GM06990 (cell line): ENCODE measurements around the gene CDK17.

Experiments used
- DNase-seq: peaks from one replicate; pipeline ENCODE4 v3.0.0-alpha.2; 2011; ENCODE audit not compliant: insufficient read length; ENCODE audit errors: extremely low read depth
- H3K27me3 ChIP-seq: replicated peaks from 2 replicates; pipeline ENCODE4 v1.6.0; 2011; ENCODE audit warnings: low read length; ENCODE audit not compliant: control insufficient read depth, insufficient read depth
- H3K36me3 ChIP-seq: 2 replicates; pipeline ENCODE4 v1.5.1; 2011; ENCODE audit warnings: low read length; ENCODE audit not compliant: control insufficient read depth, insufficient read depth
- H3K4me3 ChIP-seq: replicated peaks from 2 replicates; pipeline ENCODE4 v1.5.1; 2011; ENCODE audit warnings: low read depth, mild to moderate bottlenecking, control low read depth, low read length
- TF ChIP-seq, protein P1 (sequence below): IDR thresholded peaks from 2 replicates; pipeline ENCODE4 v1.5.1; 2011; ENCODE audit warnings: low read length, control low read depth, mild to moderate bottlenecking, inconsistent platforms; ENCODE audit not compliant: insufficient read depth, poor library complexity, severe bottlenecking

The CDK17 gene

DNA sequence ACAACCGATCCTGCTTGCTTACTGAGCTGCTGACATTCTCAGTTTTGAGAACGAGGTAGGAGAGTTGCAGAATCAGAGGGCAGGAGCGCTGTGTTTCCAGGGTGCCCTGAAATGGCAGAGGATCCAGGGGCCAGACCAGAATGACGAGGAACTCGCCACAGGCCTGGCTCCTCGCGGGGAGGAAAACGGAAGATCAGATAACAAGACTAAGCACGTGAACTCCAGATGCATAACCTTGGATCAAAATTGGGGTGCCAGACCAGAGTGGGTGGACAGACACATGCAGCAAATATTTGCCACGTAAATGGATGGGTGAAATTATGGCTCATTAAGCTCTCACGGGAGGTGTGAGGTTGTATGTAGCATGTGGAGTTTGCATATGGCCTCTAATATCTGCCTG is 159.6 kb downstream of the CDK17 start:
- Histone ChIP-seq H3K36me3 (no peaks in the 10 kb centered on the region; the same call in 1 of the 2 replicates), H3K27me3 (no peaks in the 10 kb centered on the region), H3K4me3 (no peak overlapping the region)
- no peak for DNase-seq
- TF ChIP-seq, protein P1, sequence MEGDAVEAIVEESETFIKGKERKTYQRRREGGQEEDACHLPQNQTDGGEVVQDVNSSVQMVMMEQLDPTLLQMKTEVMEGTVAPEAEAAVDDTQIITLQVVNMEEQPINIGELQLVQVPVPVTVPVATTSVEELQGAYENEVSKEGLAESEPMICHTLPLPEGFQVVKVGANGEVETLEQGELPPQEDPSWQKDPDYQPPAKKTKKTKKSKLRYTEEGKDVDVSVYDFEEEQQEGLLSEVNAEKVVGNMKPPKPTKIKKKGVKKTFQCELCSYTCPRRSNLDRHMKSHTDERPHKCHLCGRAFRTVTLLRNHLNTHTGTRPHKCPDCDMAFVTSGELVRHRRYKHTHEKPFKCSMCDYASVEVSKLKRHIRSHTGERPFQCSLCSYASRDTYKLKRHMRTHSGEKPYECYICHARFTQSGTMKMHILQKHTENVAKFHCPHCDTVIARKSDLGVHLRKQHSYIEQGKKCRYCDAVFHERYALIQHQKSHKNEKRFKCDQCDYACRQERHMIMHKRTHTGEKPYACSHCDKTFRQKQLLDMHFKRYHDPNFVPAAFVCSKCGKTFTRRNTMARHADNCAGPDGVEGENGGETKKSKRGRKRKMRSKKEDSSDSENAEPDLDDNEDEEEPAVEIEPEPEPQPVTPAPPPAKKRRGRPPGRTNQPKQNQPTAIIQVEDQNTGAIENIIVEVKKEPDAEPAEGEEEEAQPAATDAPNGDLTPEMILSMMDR = no peak

DNA sequence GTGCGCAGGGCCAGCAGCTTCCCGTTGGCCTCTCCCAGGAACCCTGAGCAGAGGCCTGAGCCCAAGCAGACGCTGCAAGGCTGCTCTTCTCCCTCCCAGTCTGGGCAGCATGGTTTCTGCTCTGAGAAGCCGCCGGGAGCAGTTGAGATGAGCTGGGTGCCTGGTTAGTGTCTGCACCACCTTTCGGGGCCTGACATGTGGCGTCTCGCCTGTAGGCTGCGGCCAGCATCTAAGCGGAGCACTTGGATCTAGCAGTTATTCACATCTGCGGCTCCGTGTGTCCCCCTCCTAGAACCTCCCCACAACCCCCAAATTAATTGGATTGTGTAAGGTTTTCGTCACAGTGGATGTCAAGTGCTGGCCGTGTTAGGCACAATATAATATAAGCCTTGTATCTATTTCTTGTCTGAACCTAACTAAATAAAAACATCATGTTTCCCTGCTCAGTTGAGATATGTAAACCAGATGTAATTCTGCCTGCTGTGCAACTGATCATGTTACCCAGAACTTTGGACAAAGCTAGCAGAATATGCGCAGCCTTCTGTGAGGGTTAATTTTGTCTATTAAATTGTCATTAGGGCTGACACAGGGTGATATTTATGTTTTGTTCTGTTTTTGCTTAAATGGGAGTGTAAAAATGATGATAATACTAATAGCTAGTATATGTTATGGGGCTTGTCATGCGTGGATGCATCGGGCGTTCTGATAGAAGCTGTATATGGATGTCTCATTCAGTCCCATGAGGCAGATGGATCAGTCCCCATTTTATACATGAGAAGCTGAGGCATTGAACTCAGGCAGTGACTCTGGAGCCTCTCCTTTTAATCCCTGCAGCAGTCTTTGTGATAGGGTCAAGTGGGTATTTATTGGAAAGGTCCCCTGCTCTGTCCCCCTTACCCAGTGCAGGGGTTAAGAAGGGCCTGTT is 160.3 kb downstream of the CDK17 start:
- DNase-seq = no peak
- TF ChIP-seq, protein P1 = no peak
- H3K4me3 ChIP-seq = no peak overlapping the region
- no peaks in the 10 kb centered on the region for H3K27me3 ChIP-seq
- H3K36me3 ChIP-seq = no peaks in the 10 kb centered on the region; the same call in 1 of the 2 replicates

DNA sequence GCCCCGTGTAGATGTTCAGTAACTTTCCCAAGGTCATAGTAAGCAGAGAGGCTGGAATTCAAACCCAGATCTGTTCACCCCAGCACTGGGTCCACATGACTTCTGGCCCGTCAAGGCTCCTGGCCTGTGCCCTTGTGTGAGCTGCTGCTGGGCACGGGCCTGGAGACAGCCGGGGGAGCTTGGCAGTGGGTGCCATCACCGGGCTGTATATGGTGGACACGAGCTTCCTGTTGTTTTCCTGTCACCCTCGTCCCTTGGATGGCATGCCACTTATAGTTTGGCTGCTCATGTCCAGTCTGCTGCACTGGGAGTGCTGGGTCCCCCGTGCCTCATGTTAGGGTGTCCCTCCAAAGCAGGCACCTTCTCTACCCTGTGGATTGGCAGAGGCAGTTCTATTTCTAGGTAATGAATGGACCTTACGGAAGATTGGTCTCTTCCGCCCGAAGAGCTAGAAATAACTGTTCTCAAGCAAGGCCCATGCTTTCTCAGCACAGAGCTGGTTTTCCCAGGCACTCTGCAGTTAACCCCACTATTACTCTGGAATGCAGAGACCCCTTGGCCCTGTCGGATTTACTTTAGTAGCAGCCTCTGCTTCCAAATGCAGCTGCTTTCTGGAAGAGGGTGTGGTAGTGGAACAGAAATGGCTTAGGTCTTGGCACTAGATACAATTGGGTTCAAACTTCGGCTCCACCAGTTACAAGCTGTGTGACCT is 161.7 kb downstream of the CDK17 start:
- Histone ChIP-seq H3K36me3 (no peaks in the 10 kb centered on the region; the same call in 1 of the 2 replicates), H3K27me3 (no peaks in the 10 kb centered on the region), H3K4me3 (no peak overlapping the region)
- TF ChIP-seq, protein P1 = no peak
- no peak for DNase-seq

DNA sequence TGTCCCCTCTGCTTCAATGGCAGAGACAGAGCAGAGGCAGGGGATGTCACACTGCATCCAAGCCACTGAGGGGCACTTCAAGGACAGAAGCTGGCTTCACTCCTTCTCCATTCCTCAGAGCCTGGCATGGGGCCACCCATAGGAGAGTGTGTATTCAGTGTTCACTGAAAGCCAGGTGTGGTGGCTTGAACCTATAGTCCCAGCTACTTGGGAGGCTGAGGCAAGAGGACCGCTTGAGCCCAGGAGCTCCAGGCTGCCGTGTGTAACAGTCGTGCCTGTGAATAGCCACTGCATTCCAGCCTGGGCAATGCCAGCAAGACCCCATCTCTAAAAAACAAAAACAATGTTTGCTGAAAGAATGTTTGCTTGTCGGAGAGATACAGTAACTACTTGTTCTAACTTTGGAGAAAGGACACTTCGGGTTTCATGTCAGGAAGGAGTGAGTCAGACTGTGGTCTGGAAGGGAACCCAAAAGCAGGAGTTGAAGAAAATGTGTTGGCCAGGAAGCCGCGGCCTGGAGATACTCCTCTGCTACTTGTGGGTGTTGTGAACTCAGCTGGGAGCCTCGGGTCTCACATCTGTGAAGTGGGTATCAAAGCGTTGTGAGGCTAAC is 162.7 kb downstream of the CDK17 start:
- Histone ChIP-seq H3K36me3 (no peaks in the 10 kb centered on the region; the same call in 1 of the 2 replicates), H3K4me3 (no peak overlapping the region), H3K27me3 (no peaks in the 10 kb centered on the region)
- TF ChIP-seq, protein P1 = no peak
- DNase-seq = no peak

DNA sequence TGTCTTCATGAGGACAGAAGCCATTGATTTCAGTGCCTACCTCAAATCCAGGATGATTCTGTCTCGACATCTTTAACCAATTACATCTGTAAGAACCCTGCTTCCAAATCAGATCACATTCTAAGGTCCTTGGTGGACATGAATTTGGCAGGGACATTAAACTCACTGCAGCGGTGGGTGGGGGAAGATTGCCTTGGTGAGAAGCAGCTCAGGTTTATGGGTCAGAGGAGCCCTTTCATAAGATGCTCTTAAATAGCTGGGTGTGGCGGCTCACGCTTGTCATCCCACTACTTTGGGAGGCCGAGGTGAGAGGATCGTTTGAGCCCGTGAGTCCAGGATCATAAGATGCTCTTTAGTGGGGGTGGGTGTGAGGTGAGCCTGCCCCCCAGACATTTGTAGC is 163.2 kb downstream of the CDK17 start:
- H3K36me3 ChIP-seq = no peaks in the 10 kb centered on the region; the same call in 1 of the 2 replicates
- no peak overlapping the region for H3K4me3 ChIP-seq

More for the DNA sequence above, 163.2 kb downstream of the CDK17 start:
- TF ChIP-seq, protein P1 = no peak
- no peak for DNase-seq
- no peaks in the 10 kb centered on the region for H3K27me3 ChIP-seq
